GM18526 (cell line): ENCODE data around the gene SLC6A19.

ENCODE experiments used
- POLR2A ChIP-seq: IDR thresholded peaks from 3 replicates; pipeline ENCODE4 v1.6.1; 2011; ENCODE audit not compliant: insufficient read length; ENCODE audit errors: extremely low read depth

The SLC6A19 gene

GRCh38 chr5:1173485-1174070 lies 27.8 kb upstream of the SLC6A19 start:
- TF ChIP-seq POLR2A, result no peak

GRCh38 chr5:1174122-1174936 lies 27.1 kb upstream of the SLC6A19 start:
- TF ChIP-seq POLR2A, result no peak

DNA sequence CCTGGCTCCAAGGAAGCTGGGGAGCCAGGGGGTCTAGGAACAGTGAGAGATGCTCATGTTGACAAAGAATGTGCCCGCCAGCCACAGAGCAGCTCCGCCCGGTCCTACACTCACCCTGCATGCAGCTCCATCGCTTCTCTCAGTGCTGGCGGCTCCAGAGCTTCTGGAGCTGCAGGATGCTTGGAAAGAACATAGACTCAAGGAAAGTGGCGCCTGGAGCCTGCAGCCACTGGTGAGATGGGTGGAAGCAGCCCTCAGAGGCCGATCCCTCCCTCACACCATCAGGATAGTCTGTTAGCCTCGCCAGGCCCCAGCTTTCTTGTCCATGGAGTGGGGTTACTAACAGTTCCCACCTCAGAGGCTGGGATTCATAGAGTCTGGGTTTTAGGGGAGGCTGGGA lies 26.4 kb upstream of the SLC6A19 start:
- TF ChIP-seq POLR2A, result no peak

DNA sequence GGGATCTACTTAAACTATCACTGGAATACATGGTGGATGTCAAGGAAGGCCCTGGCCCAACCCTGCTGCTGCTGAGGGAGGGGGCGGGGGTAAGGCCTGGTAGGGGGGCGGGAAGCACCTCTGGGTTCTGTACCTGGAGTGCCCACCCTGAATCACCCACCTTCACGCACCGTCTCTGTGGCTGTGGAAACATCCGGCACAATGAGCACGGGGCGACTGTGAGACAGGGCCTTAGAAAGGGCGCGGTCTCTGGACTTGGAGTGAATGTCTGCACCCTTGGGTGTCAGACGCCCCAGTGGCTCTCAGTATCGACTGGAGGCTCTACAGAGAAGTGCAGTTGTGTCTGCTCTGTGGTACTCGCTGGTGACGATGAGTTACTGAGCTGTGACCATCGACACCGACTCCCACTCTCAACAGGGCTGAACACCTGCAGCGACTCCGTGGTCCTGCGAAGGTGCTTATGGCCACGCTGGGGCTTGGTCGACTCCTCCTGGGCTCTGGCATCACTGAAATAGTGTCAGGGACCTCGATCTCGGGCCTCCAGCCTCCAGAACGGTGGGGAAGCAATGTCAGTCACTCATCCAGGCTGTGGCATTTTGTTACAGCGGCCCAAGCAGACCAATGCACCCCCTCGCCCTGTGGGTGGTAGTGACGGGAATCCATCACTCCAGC lies 25.5 kb upstream of the SLC6A19 start:
- no peak for TF ChIP-seq POLR2A

DNA sequence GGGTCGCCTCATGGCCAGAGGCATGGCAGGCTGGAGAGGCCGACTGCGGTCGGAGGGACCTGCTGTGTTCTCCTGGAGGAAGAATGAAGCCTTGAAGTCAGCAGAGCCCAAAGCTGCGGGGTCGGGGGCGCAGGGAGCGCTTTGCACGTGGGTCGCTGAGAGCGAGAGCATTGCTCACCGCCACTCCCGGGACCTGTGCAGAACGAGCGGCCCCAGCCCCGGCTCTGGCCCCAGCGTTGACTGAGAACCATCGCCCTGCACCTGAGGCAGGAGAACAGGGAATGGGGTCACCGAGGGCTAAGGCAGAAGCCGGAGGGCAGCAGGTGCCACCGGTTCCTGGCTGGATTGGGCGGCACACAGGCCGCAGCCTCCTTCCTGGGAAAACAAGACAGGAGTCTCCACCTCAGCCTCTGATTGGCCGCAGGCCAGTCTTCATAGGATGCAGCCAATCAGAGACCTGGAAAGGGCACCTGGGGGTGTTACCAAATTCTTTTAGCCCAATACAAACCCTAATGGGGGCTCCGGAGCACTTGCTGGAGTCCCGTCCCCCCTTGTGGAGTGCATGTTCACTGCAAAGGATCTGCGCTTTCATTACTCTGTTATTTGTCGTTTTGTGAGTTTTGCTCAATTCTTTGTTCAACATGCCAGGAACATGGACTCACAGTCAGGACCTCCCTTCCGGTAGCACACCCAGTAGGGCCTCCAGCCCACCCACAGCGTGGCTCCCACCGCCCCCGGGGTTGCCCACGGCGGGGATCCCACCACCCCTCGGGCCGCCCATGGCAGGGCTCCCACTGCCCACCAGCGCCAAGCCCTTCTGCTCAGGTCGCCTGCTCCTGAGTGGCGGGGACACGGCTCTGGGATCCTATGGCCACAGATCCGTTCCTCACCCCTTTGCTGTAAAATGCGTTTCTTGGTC lies 24.7 kb upstream of the SLC6A19 start:
- TF ChIP-seq POLR2A, result no peak

- no peak for TF ChIP-seq POLR2A
These were observed 23.4 kb upstream of the SLC6A19 start for GRCh38 chr5:1177826-1178528.

- no peak for TF ChIP-seq POLR2A
These were observed 22.6 kb upstream of the SLC6A19 start for GRCh38 chr5:1178529-1179382.

- TF ChIP-seq POLR2A, result no peak
These were observed 22.0 kb upstream of the SLC6A19 start for GRCh38 chr5:1179383-1179715.

DNA sequence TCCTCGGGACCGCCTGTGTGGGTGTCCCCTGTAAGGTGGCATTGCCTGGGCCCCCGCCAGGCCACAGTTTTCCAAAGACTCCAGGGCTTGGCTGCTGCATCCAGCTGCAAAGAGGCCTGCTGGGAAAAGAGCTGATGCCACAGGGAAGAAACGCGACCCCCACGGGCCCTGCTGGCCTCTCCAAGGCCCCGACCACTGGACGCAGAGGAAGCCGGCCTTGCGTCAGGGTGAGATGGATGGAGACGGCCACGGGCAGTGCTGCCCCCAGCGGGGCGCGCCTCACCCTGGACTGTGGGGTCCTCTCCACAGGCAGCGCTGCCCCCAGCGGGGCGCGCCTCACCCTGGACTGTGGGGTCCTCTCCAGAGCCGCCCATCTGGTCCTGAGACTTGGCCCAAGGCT lies 21.3 kb upstream of the SLC6A19 start:
- TF ChIP-seq POLR2A, result no peak

- TF ChIP-seq POLR2A, result no peak
These were observed 20.5 kb upstream of the SLC6A19 start for GRCh38 chr5:1180841-1181271.

DNA sequence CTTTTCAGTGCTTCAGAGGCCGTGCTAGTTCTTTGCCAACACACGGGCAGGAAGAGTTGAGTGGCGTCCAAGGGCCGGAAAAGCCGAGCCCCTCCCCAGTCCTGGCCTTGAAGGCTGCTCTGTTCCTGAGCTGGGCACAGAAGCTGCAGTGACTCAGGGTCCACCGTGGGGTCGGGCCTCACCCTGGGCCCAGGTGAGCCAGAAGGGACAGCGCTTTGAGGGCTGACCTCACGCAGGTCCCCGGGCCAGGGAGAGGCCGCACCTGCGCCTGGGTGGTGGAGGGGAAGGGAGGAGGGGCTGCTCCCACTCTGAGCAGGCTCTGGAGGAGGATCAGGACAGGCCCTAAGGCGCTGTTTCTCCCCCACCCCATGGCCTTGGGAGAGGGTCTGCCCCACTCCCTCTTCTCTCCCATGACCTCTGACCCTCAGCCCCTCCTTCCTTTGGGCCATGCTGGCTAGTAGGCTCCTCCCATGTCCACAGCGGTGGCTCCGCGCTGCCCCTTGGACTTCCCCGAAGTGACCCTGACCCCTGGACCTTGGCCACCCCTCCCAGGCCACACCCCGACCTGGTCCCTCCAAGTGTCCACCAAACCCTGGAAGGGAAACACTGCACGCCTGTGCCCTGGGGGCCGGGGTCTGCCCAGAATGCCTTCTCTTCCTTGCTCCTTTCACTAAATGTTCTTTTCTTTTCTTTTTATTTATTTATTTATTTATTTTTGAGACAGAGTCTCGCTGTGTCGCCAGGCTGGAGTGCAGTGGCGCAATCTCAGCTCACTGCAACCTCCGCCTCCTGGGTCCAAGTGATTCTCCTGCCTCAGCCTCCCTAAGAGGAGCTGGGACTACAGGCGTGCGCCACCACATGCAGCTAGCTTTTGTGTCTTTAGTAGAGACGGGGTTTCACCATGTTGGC lies 19.7 kb upstream of the SLC6A19 start:
- TF ChIP-seq POLR2A, result no peak

DNA sequence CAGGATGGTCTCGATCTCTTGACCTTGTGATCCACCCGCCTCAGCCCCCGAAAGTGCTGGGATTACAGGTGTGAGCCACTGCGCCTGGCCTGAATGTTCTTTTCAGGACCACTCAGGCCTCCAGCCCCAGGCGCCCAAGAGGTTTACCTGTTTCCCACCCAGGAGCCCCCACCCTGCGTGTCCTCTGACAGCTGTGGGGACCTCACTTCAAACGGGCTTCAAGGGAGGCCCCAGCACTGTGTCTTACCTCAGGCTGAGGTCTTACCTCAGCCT lies 19.1 kb upstream of the SLC6A19 start:
- TF ChIP-seq POLR2A, result no peak

GRCh38 chr5:1182633-1183423 lies 18.6 kb upstream of the SLC6A19 start:
- TF ChIP-seq POLR2A, result no peak
